Panc1 (cell line): ENCODE results near the gene PPOX. TPM values are rescaled to one million over a fixed set of nuclear protein-coding genes. Genes with fewer than 3 reads are reported as not detected.

Experiments used
- ATAC-seq: fragments of 200-7000 bp; cut with Tn5 transposase; 2 replicates; pipeline ENCODE4 v1.9.1; 2020; ENCODE audit warnings: mild to moderate bottlenecking, moderate library complexity
- BruUV-seq: library from RNA; stranded (reverse); fragments of 400-500 nt; replicated peaks from 2 replicates; lab custom pipeline; 2021; lab: Mats Ljungman, UMichigan
- CTCF ChIA-PET: fragments of 300-600 bp; sonication (Branson Sonifier 250); formaldehyde crosslinking; loops from one replicate; lab custom pipeline; 2022; ENCODE audit warnings: antibody characterized with exemption; lab: Charles Lee
- POLR2A ChIA-PET: fragments of 300-600 bp; sonication (Branson Sonifier 250); formaldehyde crosslinking; loops from one replicate; lab custom pipeline; 2022; ENCODE audit warnings: antibody characterized with exemption; lab: Charles Lee
- DNase-seq: peaks from one replicate; pipeline ENCODE4 v3.0.0-alpha.2; 2010; ENCODE audit warnings: low read depth, low spot score
- H3K27ac ChIP-seq: 2 replicates; pipeline ENCODE4 v1.5.1; 2011; ENCODE audit warnings: mild to moderate bottlenecking, low read length, inconsistent platforms
- H3K27me3 ChIP-seq: fragments of 200-500 bp; sonication (Bioruptor generic); 2 replicates; pipeline ENCODE4 v1.6.0; 2014; ENCODE audit warnings: low read length, inconsistent platforms; ENCODE audit not compliant: control insufficient read depth, insufficient read depth
- H3K36me3 ChIP-seq: fragments of 200-500 bp; sonication (Bioruptor generic); 2 replicates; pipeline ENCODE4 v1.5.1; 2014; ENCODE audit warnings: inconsistent platforms, mild to moderate bottlenecking, low read length, moderate library complexity; ENCODE audit not compliant: control insufficient read depth, insufficient read depth
- H3K4me1 ChIP-seq: 2 replicates; pipeline ENCODE4 v1.5.1; 2011; ENCODE audit warnings: inconsistent platforms, mild to moderate bottlenecking, low read length, moderate library complexity; ENCODE audit not compliant: control insufficient read depth, insufficient read depth
- H3K4me3 ChIP-seq, 2 experiments: 2 replicates each; pipeline ENCODE4 v1.5.1; 2011 to 2012; ENCODE audit warnings: low read depth in 2 of 2, low read length in 2 of 2, mild to moderate bottlenecking in 2 of 2, inconsistent platforms in 1 of 2, moderate library complexity in 1 of 2
- H3K9me3 ChIP-seq: fragments of 200-500 bp; sonication (Bioruptor generic); 2 replicates; pipeline ENCODE4 v1.5.1; 2014; ENCODE audit warnings: low read depth, mild to moderate bottlenecking, inconsistent platforms, low read length, moderate library complexity; ENCODE audit not compliant: control insufficient read depth, insufficient read depth
- POLR2AphosphoS5 ChIP-seq: IDR thresholded peaks from 2 replicates; pipeline ENCODE4 v1.6.1; 2012; ENCODE audit warnings: mild to moderate bottlenecking, low read depth, low read length, moderate library complexity
- SIN3A ChIP-seq: IDR thresholded peaks from 2 replicates; pipeline ENCODE4 v1.6.1; 2012; ENCODE audit warnings: low read depth, mild to moderate bottlenecking, low read length, moderate library complexity, borderline replicate concordance; ENCODE audit not compliant: insufficient read depth
- TCF7L2 ChIP-seq: IDR thresholded peaks from 2 replicates; pipeline ENCODE4 v1.6.1; 2011; ENCODE audit warnings: mild to moderate bottlenecking, low read depth, low read length, inconsistent platforms
- in situ Hi-C: cut with HindIII; loops from 2 replicates; pipeline ENCODE4 v1.10.0; 2016; ENCODE audit warnings: low sequenced_read_pairs, low pct_unique_long_range_greater_than_20kb
- intact Hi-C: fragments of 100-400 bp; cut with micrococcal nuclease; formaldehyde crosslinking; loops from one replicate; pipeline ENCODE4 v1.10.0; 2022; ENCODE audit not compliant: unreplicated experiment
- total RNA-seq: library from RNA; stranded (reverse); gene quantifications from one replicate; pipeline ENCODE4 v1.2.1, GENCODE V29; 2021; ENCODE audit not compliant: unreplicated experiment
- TF ChIP-seq, protein P1 (sequence below): fragments of 450-650 bp; IDR thresholded peaks from 2 replicates; pipeline ENCODE4 v1.5.1; 2017; ENCODE audit warnings: mild to moderate bottlenecking
- TF ChIP-seq, protein P2 (sequence below), 2 experiments: IDR thresholded peaks; 2 replicates each; pipeline ENCODE4 v1.6.1; 2011 to 2012; ENCODE audit warnings: low read depth in 2 of 2, control low read depth in 1 of 2, low read length in 1 of 2, mild to moderate bottlenecking in 1 of 2, moderate library complexity in 1 of 2; ENCODE audit not compliant: insufficient read depth in 1 of 2

PPOX gene
- total RNA-seq, 1 experiment from 2014 or later = 20.6 TPM

DNA sequence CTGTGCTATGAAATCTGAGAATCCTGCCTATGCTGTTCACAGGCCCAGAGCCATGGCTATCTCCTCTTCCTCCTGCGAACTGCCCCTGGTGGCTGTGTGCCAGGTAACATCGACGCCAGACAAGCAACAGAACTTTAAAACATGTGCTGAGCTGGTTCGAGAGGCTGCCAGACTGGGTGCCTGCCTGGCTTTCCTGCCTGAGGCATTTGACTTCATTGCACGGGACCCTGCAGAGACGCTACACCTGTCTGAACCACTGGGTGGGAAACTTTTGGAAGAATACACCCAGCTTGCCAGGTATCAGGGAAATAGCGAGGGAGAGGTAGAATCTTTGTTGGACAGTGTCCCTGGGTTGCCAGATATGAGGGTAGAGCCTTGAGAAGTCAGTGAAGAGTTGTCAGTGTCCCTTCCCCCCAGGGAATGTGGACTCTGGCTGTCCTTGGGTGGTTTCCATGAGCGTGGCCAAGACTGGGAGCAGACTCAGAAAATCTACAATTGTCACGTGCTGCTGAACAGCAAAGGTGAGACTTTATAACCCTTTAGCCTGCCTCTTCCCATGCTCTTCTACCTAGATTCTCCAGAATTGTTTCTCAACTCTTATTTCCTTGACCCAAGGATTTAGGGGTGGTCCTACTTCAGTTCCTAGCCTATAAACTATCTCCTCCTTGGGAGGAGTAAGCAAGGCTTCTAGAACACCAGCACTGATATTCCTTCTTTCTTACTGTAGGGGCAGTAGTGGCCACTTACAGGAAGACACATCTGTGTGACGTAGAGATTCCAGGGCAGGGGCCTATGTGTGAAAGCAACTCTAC is 46.9 kb upstream of the PPOX start:
- peak; percentile 72 for ATAC-seq

DNA sequence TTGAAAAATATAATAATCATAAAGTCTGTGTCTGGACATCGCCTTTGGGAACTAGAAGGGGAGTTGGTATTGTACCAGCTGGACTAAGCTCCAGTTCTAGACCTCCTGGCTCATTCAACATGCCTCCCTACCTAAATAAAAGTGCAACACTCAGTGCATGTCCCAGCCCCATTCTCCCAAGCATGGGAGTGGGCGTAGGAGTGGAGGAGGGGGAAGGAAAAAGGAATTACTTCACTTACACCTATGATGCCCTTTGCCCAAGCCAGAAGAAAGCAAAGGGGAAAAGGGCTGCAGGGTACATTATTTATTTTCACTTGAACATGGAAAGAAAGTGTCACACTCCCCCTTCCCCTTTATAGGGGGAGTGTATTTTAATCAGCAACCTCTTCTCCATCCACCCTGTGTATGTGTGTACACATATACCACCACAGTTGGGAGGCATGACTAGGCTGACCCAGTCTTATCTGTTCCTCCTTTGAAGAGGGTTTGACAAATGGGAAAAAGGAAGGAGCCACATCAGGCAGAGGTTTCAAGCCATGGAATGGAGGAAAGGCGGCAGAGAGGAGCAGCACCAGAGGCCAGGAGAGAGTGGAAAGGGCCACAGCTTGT is 45.1 kb upstream of the PPOX start:
- in situ Hi-C loops = no loop called here
- H3K27me3 ChIP-seq = no peaks in the 10 kb centered on the region
- CTCF ChIA-PET = interaction anchor here (0.7 to 1.0 kb wide), 2 partner anchors 24 to 928 kb away, joined by 4 to 6 read pairs; no protein-coding TSS in a partner anchor
- DNase-seq = no peak
- H3K27ac ChIP-seq = no peak overlapping the region
- POLR2A ChIA-PET = interaction anchor here (0.5 to 0.6 kb wide), 2 partner anchors 107 to 784 kb away, joined by 4 to 9 read pairs; no protein-coding TSS in a partner anchor
- H3K4me3 ChIP-seq = no peak overlapping the region
- peaks cover 19% of the 10 kb centered on the region for H3K36me3 ChIP-seq
- no TSS peak for BruUV-seq
- TF ChIP-seq, protein P1, sequence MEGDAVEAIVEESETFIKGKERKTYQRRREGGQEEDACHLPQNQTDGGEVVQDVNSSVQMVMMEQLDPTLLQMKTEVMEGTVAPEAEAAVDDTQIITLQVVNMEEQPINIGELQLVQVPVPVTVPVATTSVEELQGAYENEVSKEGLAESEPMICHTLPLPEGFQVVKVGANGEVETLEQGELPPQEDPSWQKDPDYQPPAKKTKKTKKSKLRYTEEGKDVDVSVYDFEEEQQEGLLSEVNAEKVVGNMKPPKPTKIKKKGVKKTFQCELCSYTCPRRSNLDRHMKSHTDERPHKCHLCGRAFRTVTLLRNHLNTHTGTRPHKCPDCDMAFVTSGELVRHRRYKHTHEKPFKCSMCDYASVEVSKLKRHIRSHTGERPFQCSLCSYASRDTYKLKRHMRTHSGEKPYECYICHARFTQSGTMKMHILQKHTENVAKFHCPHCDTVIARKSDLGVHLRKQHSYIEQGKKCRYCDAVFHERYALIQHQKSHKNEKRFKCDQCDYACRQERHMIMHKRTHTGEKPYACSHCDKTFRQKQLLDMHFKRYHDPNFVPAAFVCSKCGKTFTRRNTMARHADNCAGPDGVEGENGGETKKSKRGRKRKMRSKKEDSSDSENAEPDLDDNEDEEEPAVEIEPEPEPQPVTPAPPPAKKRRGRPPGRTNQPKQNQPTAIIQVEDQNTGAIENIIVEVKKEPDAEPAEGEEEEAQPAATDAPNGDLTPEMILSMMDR = no peak
- TF ChIP-seq, protein P2, sequence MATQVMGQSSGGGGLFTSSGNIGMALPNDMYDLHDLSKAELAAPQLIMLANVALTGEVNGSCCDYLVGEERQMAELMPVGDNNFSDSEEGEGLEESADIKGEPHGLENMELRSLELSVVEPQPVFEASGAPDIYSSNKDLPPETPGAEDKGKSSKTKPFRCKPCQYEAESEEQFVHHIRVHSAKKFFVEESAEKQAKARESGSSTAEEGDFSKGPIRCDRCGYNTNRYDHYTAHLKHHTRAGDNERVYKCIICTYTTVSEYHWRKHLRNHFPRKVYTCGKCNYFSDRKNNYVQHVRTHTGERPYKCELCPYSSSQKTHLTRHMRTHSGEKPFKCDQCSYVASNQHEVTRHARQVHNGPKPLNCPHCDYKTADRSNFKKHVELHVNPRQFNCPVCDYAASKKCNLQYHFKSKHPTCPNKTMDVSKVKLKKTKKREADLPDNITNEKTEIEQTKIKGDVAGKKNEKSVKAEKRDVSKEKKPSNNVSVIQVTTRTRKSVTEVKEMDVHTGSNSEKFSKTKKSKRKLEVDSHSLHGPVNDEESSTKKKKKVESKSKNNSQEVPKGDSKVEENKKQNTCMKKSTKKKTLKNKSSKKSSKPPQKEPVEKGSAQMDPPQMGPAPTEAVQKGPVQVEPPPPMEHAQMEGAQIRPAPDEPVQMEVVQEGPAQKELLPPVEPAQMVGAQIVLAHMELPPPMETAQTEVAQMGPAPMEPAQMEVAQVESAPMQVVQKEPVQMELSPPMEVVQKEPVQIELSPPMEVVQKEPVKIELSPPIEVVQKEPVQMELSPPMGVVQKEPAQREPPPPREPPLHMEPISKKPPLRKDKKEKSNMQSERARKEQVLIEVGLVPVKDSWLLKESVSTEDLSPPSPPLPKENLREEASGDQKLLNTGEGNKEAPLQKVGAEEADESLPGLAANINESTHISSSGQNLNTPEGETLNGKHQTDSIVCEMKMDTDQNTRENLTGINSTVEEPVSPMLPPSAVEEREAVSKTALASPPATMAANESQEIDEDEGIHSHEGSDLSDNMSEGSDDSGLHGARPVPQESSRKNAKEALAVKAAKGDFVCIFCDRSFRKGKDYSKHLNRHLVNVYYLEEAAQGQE (IDR thresholded peaks at IDR 0.05; ENCODE audit: insufficient read depth in 1 of 2, low read depth in 2 of 2, low read length in 1 of 2) = no peak
- no peak; the same call in 1 of the 2 replicates for TF ChIP-seq POLR2AphosphoS5
- no peak for TF ChIP-seq SIN3A
- no peak for TF ChIP-seq TCF7L2
- H3K9me3 ChIP-seq = no peaks in the 10 kb centered on the region
- ATAC-seq = no peak
- peaks cover 23% of the 10 kb centered on the region for H3K4me1 ChIP-seq
- intact Hi-C loops = no loop called here

More for the DNA sequence above, 46.9 kb upstream of the PPOX start:
- no peak for DNase-seq
- no TSS peak for BruUV-seq
- intact Hi-C loops = no loop called here
- H3K9me3 ChIP-seq = no peaks in the 10 kb centered on the region
- H3K27ac ChIP-seq = peak overlapping the region; percentile 98
- peaks cover 19% of the 10 kb centered on the region for H3K36me3 ChIP-seq
- in situ Hi-C loops = no loop called here
- ChIA-PET CTCF (interaction anchor here (0.6 kb wide), 1 partner anchor 17 kb away, joined by 3 read pairs; no protein-coding TSS in a partner anchor), POLR2A (no interaction called here)
- H3K27me3 ChIP-seq = no peaks in the 10 kb centered on the region
- H3K4me3 ChIP-seq = peak overlapping the region; percentile 100
- peaks cover 36% of the 10 kb centered on the region for H3K4me1 ChIP-seq
- TF ChIP-seq, protein P1 = peak; percentile 72
- TF ChIP-seq SIN3A (no peak), TCF7L2 (no peak)
- TF ChIP-seq, protein P2 (IDR thresholded peaks at IDR 0.05; ENCODE audit: insufficient read depth in 1 of 2, low read depth in 2 of 2, low read length in 1 of 2) = no peak
